Hematopoietic multipotent progenitor cell treated with erythropoietin and hydrocortisone succinate and interleukin-3 and kit ligand, for 8 days (in vitro differentiated cells): ENCODE measurements around the gene PCK1.

ENCODE experiments used
- DNase-seq: peaks from one replicate; pipeline ENCODE4 v3.0.0-alpha.2; 2015

The PCK1 gene

GRCh38 chr20:57561356-57562279 is 708 bp downstream of the PCK1 start:
- no peak for DNase-seq

GRCh38 chr20:57562541-57563465 is 1.9 kb downstream of the PCK1 start:
- no peak for DNase-seq

GRCh38 chr20:57563522-57563921 is 2.6 kb downstream of the PCK1 start:
- DNase-seq: no peak

- DNase-seq: no peak
These were observed 3.4 kb downstream of the PCK1 start for GRCh38 chr20:57564180-57564802.

- no peak for DNase-seq
These were observed 4.2 kb downstream of the PCK1 start for GRCh38 chr20:57564951-57565642.

- no peak for DNase-seq
These were observed 5.5 kb downstream of the PCK1 start for GRCh38 chr20:57566399-57566798.

- DNase-seq: no peak
These were observed 6.0 kb downstream of the PCK1 start for GRCh38 chr20:57566803-57567459.

GRCh38 chr20:57567471-57568079 is 6.7 kb downstream of the PCK1 start:
- DNase-seq: no peak

- DNase-seq: no peak
These were observed 7.4 kb downstream of the PCK1 start for GRCh38 chr20:57568088-57568896.

GRCh38 chr20:57568960-57569359 is 8.1 kb downstream of the PCK1 start:
- no peak for DNase-seq

GRCh38 chr20:57570145-57570850 is 9.4 kb downstream of the PCK1 start:
- no peak for DNase-seq

- no peak for DNase-seq
These were observed 10.0 kb downstream of the PCK1 start for GRCh38 chr20:57570920-57571319.

- no peak for DNase-seq
These were observed 11.0 kb downstream of the PCK1 start for GRCh38 chr20:57571782-57572416.

- no peak for DNase-seq
These were observed 12.3 kb downstream of the PCK1 start for GRCh38 chr20:57573242-57573641.

GRCh38 chr20:57573894-57574293 is 13.0 kb downstream of the PCK1 start:
- peak; percentile 63 for DNase-seq

- no peak for DNase-seq
These were observed 14.0 kb downstream of the PCK1 start for GRCh38 chr20:57574954-57575353.

GRCh38 chr20:57576002-57576401 is 15.1 kb downstream of the PCK1 start:
- no peak for DNase-seq

- DNase-seq: no peak
These were observed 16.0 kb downstream of the PCK1 start for GRCh38 chr20:57576617-57577550.
